Tracheal epithelial cell (primary cell): ENCODE measurements around the gene SLA2. TPM values are rescaled to one million over a fixed set of nuclear protein-coding genes. Genes with fewer than 3 reads are reported as not detected.

Source experiments
- total RNA-seq: library from RNA; depleted of rRNA; stranded (reverse); fragments of >200 nt; gene quantifications from 2 replicates; pipeline ENCODE4 v1.2.1, GENCODE V29; 2014

The SLA2 gene
- not detected in 2 replicates for total RNA-seq

GRCh38 chr20:36645998-36646397 is at the start of gene SLA2:
Gene SLA2 (minus strand): TSS chr20:36646196. CDS start chr20:36641335, 4,861 bp downstream.

GRCh38 chr20:36605399-36606157 is 40.4 kb downstream of the SLA2 start, which contains the start of gene RAB5IF:
Gene RAB5IF (plus strand): TSS chr20:36605779. CDS start chr20:36605952, 173 bp downstream.

GRCh38 chr20:36573103-36573797 is 72.7 kb downstream of the SLA2 start, which contains the start of gene TGIF2:
Gene TGIF2 (plus strand): TSS chr20:36573597. CDS start chr20:36578775, 5,178 bp downstream.

Other genes with a start within 250 kb of the SLA2 start
- gene MYL9, start 104.7 kb downstream of the SLA2 start, total RNA-seq: under 0.01 and 1.9 TPM in 2 replicates
- gene TGIF2, start 72.6 kb downstream of the SLA2 start, total RNA-seq: 9.4 and 10.8 TPM in 2 replicates
- 88.7 and 106 TPM in 2 replicates for gene RAB5IF, start 40.4 kb downstream of the SLA2 start, total RNA-seq
- gene NDRG3, start 99.9 kb upstream of the SLA2 start, total RNA-seq: 15.1 and 16.6 TPM in 2 replicates
- 5.5 and 7.2 TPM in 2 replicates for gene DSN1, start 127.6 kb upstream of the SLA2 start, total RNA-seq
- 0.24 TPM in 1 of 2 replicates, not detected in the other for gene TLDC2, start 229.9 kb upstream of the SLA2 start, total RNA-seq